ENCODE data around the gene P2RX1.

GRCh38 chr17:3955673-3955988, 39.4 kb upstream of the P2RX1 start:
- TF ChIP-seq POLR2A (IDR thresholded peaks at IDR 0.05), result no peak
- TF ChIP-seq, protein P1, sequence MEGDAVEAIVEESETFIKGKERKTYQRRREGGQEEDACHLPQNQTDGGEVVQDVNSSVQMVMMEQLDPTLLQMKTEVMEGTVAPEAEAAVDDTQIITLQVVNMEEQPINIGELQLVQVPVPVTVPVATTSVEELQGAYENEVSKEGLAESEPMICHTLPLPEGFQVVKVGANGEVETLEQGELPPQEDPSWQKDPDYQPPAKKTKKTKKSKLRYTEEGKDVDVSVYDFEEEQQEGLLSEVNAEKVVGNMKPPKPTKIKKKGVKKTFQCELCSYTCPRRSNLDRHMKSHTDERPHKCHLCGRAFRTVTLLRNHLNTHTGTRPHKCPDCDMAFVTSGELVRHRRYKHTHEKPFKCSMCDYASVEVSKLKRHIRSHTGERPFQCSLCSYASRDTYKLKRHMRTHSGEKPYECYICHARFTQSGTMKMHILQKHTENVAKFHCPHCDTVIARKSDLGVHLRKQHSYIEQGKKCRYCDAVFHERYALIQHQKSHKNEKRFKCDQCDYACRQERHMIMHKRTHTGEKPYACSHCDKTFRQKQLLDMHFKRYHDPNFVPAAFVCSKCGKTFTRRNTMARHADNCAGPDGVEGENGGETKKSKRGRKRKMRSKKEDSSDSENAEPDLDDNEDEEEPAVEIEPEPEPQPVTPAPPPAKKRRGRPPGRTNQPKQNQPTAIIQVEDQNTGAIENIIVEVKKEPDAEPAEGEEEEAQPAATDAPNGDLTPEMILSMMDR (IDR thresholded peaks at IDR 0.05), result no peak

All from body of pancreas (tissue), 4 donors.